H7 (cell line): ENCODE measurements around the gene EPHB4. TPM values are rescaled to one million over a fixed set of nuclear protein-coding genes. Genes with fewer than 3 reads are reported as not detected.

Experiments
- DNase-seq: peaks from one replicate; pipeline ENCODE4 v3.0.0; 2012
- H3K27me3 ChIP-seq: 2 replicates; pipeline ENCODE4 v1.6.0; 2011; ENCODE audit warnings: mild to moderate bottlenecking, low read length; ENCODE audit not compliant: control insufficient read depth, insufficient read depth
- H3K36me3 ChIP-seq: replicated peaks from 2 replicates; pipeline ENCODE4 v1.5.1; 2011; ENCODE audit warnings: low read length; ENCODE audit not compliant: control insufficient read depth, insufficient read depth
- H3K4me3 ChIP-seq: 2 replicates; pipeline ENCODE4 v1.5.1; 2011; ENCODE audit warnings: low read depth, mild to moderate bottlenecking, control low read depth, low read length, moderate library complexity; ENCODE audit not compliant: insufficient read depth
- total RNA-seq: library from RNA; depleted of rRNA; stranded (reverse); fragments of >200 nt; shearing (Covaris generic); gene quantifications from 2 replicates; pipeline ENCODE4 v1.2.3, GENCODE V29; 2014

EPHB4 gene
- total RNA-seq, 1 experiment from 2014 or later = 143 TPM

DNA sequence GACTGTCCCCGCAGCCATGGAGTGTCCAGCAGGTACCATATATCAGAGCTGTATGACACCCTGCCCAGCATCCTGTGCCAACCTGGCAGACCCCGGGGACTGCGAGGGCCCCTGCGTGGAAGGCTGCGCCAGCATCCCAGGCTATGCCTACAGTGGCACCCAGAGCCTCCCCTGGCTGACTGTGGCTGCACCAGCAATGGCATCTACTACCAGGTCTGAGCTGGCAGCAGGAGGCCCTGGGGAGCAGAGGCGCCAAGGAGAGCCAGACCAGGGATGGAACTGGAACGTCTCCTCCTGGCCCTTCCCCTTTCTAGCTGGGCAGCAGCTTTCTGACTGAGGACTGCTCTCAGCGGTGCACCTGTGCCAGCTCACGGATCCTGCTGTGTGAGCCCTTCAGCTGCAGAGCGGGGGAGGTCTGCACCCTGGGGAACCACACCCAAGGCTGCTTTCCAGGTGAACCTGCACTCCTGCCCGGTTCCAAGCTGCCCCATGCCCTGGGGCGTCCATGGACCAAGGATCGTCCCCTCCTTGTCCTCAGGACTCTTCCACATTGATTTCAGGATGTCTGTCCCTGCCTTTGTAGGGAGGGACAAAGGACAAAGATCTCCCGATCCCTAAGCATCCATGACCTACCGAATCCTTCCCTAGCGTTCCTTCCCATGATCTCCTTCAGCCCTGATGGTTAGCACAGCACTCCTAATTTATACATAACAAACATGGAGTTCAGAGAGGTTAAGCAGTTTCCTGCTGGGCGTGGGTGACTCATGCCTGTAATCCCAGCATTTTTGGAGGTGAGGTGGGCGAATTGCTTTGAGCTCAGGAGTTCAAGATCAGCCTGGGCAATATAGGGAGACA, 33.3 kb downstream of the EPHB4 start:
- no peaks in the 10 kb centered on the region for H3K36me3 ChIP-seq
- no peak overlapping the region for H3K4me3 ChIP-seq
- peak; percentile 72 for DNase-seq
- no peaks in the 10 kb centered on the region for H3K27me3 ChIP-seq

DNA sequence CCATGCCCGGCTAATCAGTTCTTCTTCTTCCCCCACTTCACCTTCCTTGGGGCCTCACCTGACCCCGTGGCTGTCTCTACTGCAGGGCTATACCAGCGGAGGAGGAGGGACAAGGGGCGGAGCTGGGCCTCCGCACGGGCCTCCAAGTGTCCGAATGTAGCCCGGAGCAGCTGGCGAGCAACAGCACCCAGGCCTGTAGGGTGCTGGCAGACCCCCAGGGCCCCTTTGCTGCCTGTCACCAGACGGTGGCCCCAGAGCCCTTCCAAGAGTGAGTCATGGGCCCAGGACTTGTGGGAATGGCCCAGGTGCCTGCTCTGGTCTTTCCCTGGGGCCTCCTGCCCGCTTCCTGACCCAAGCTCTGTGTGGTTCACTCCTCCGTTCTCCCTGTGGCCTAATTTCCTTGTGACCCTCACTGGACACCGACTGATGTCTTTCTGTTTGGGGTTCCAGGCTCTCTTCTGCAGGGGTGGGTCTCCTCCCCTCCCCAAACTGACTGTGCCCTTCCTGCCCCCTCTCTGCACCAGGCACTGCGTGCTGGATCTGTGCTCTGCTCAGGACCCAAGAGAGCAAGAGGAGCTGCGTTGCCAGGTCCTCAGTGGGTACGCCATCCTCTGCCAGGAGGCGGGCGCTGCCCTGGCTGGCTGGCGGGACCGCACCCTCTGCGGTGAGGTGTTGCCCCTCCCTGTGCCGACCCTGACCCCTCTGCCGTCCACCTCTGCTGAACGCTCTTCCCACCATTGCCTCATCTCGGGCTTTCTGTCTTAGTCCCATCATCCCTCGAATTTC, 35.2 kb downstream of the EPHB4 start:
- no peaks in the 10 kb centered on the region for H3K27me3 ChIP-seq
- H3K36me3 ChIP-seq = no peaks in the 10 kb centered on the region
- H3K4me3 ChIP-seq = no peak overlapping the region
- DNase-seq = peak; percentile 47

DNA sequence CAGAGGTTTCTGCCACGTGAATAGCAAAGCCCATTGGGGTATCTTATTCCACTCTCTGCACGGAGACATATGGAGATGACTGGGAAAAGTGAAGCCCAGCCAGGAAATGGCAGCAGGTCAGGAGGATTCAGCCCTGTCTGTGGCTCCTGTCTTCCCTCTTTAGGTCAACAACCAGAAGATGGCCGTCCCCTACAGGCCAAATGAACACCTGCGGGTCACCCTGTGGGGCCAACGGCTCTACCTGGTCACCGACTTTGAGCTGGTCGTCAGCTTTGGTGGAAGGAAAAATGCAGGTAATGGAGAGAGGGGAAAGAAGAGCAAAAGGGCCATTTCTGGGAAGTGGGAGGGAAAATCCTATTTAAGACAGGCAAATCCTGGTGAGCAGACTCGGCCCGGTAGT, 38.3 kb downstream of the EPHB4 start:
- Histone ChIP-seq H3K36me3 (no peaks in the 10 kb centered on the region), H3K27me3 (no peaks in the 10 kb centered on the region), H3K4me3 (no peak overlapping the region)
- peak; percentile 76 for DNase-seq

DNA sequence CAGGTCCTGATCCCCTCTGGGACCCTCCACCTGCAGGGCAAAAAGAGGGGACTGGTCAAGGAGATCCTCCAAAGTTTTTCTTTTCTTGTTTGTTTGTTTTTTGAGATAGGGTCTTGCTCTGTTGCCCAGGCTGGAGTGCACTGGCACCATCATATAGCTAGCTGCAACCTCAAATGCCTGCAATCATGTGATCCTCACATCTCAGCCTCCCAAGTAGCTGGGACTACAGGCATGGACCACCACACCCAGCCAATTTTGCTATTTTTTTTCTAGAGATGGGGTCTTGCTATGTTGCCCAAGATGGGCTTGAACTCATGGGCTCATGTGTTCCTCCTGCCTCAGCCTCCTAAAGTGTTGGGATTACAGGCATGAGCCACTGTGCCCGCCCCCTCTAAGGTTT, 41.0 kb downstream of the EPHB4 start:
- Histone ChIP-seq H3K27me3 (no peaks in the 10 kb centered on the region), H3K36me3 (no peaks in the 10 kb centered on the region), H3K4me3 (no peak overlapping the region)
- DNase-seq = no peak

DNA sequence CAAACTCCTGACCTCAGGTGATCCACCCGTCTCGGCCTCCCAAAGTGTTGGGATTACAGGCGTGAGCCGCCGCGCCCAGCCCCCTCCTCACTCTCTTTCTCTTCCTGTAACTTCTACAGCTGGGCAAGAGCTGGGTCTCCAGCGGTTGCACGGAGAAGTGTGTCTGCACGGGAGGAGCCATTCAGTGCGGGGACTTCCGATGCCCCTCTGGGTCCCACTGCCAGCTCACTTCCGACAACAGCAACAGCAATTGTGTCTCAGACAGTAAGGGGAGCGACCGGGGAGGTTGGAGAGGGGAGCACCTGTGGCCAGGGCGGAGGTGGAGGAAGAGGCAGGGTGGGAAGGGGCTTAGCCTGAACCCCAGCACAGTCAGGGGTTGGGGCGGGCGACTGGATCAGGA, 41.4 kb downstream of the EPHB4 start:
- no peaks in the 10 kb centered on the region for H3K36me3 ChIP-seq
- H3K4me3 ChIP-seq = no peak overlapping the region
- DNase-seq = peak; percentile 69
- no peaks in the 10 kb centered on the region for H3K27me3 ChIP-seq

DNA sequence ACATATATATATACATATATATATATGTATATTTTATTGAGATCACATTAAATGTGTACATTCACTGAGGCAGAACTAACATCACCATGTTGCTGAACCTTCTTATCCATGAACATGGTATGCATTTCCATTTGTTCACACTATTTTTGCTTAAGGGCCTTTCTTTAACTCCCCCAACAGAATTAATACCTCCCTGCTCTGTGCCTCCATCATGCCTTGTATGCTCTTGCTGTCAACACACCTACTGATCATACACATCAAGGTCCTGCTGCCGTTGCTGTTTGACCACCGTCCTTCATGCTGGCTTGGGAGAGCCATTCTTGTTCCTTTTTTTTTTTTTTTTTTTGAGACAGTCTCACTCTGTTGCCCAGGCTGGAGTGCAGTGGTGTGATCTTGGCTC, 43.5 kb downstream of the EPHB4 start:
- Histone ChIP-seq H3K27me3 (no peaks in the 10 kb centered on the region), H3K36me3 (no peaks in the 10 kb centered on the region)
- DNase-seq = no peak

DNA sequence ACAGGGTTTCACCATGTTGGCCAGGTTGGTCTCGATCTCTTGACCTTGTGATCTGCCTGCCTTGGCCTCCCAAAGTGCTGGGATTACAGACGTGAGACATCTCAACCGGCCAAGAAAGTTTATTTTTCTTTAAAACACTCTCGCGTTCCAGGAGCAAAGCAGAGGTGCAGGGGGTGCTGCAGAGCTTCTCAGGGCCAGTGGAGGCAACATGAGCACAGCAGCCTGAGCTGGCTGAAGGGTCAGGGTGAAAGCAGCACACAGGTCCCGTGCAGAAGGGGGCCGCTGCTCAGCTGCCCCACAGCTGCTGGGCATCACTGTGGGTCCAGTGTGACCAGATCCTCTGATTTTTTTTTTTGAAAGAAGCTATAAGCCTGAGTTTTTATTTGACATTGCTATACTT, 46.1 kb downstream of the EPHB4 start:
- DNase-seq = peak; percentile 63
- Histone ChIP-seq H3K36me3 (no peaks in the 10 kb centered on the region), H3K27me3 (no peaks in the 10 kb centered on the region), H3K4me3 (no peak overlapping the region)

More for the DNA sequence above, 43.5 kb downstream of the EPHB4 start:
- H3K4me3 ChIP-seq = no peak overlapping the region

DNA sequence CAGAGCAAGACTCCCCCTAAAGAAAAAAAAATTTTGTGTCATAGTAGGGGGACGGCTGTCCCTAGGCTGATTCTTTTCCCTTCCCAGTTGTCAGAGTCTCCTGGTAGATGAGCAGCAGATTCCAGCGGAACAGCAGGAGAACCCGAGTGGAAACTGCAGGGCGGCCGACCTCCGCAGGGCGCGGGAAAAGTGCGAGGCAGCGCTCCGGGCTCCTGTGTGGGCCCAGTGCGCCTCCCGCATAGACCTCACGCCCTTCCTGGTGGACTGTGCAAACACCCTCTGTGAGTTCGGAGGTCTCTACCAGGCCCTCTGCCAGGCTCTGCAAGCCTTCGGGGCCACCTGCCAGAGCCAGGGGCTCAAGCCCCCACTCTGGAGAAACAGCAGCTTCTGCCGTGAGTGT, 48.0 kb downstream of the EPHB4 start:
- peak; percentile 44 for DNase-seq
- no peaks in the 10 kb centered on the region for H3K36me3 ChIP-seq
- H3K4me3 ChIP-seq = no peak overlapping the region
- no peaks in the 10 kb centered on the region for H3K27me3 ChIP-seq

DNA sequence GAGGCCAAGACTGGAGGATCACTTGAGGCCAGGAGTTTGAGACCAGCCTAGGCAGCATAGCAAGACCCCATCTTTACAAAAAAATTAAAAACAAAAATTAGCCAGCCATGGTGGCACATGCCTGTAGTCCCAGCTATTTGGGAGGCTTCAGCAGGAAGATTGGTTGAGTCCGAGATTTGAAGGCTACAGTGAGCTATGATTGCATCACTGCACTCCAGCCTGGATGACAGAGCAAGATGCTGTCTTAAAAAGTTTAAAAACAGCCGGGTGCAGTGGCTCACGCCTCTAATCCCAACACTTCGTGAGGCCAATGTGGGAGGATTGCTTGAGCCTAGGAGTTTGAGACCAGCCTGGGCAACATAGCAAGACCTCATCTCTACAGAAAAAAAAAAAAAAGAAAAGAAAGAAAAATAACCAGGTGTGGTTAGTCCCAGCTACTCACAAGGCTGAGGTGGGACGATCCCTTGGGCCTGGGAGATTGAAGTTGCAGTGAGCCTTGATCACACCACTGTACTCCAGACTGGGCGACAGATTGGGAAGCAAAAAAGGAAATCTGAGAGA, 49.2 kb downstream of the EPHB4 start:
- no peak for DNase-seq
- no peak overlapping the region for H3K4me3 ChIP-seq
- no peaks in the 10 kb centered on the region for H3K36me3 ChIP-seq
- no peaks in the 10 kb centered on the region for H3K27me3 ChIP-seq

DNA sequence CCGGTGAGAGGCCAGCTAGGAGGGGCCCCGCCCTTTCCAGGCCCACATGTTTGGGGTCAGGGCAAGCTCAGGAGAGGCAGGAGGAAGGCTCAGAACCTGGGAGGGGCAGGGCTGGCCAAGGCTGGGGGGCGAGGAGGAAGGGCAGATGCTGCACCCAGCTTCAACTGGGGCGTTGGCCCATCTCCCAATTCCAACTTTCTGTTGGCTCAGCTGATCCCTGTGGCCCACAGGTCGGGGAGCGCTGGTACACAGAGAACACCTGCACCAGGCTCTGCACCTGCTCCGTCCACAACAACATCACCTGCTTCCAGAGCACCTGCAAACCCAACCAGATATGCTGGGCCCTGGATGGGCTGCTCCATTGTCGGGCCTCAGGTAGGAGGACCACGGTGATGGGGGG, 53.8 kb downstream of the EPHB4 start:
- Histone ChIP-seq H3K4me3 (no peak overlapping the region), H3K36me3 (no peaks in the 10 kb centered on the region), H3K27me3 (no peaks in the 10 kb centered on the region)
- no peak for DNase-seq

DNA sequence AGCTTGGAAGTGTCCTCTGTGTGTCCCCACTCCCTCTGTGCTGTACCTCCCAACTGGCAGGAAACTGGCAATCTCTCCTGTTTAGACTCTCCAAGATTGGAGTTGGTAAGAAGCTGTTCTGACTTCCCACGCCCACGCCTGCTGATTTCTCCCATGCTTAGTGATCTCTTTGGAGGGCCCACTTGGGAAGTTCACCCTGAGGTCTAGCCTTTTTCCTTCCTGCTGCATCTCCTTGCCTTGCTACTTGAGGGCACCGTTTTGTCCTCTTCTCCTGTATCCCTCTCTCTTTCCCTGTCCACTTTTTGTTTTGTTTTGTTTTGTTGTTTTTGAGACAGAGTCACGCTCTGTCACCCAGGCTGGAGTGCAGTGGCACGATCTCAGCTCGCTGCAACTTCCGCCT, 58.5 kb downstream of the EPHB4 start:
- Histone ChIP-seq H3K27me3 (no peaks in the 10 kb centered on the region), H3K4me3 (no peak overlapping the region), H3K36me3 (no peaks in the 10 kb centered on the region)
- DNase-seq = no peak

DNA sequence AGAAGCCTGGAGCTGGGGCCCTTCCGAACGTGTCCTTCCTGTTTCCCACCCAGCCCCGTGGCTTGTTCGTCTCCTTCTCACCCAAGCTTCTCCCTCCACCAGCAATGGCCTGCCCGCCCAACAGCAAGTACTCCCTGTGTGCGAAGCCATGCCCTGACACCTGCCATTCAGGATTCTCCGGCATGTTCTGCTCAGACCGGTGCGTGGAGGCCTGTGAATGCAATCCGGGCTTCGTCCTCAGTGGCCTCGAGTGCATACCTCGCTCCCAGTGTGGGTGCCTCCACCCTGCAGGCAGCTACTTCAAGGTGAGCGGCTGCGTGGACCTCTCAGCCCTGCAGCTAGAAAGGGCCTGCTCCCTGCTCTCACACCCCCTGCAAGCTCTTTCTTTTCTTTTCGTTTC, 62.1 kb downstream of the EPHB4 start:
- H3K27me3 ChIP-seq = no peaks in the 10 kb centered on the region
- no peak for DNase-seq
- H3K4me3 ChIP-seq = no peak overlapping the region
- H3K36me3 ChIP-seq = no peaks in the 10 kb centered on the region

DNA sequence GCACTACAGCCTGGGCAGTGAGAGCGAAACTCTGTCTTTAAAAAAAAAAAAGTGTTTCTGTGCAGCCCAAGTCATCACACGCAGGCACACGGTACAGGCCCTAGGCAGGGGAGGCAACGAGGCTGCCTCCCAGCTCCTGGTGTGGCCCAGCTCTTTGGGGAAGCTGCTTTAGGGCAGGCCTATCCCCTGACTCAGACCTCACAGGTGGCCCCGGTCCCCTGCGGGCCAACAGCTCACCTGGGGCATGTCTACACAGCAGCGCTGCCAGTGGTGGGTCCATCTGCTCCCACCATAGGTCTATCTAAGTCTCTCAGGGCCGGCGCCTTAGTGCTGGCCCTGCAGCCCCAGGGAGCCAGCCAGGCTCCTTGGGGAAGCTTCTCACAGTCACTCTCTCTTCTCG, 62.5 kb downstream of the EPHB4 start:
- no peaks in the 10 kb centered on the region for H3K27me3 ChIP-seq
- no peaks in the 10 kb centered on the region for H3K36me3 ChIP-seq
- no peak overlapping the region for H3K4me3 ChIP-seq
- DNase-seq = peak; percentile 49

DNA sequence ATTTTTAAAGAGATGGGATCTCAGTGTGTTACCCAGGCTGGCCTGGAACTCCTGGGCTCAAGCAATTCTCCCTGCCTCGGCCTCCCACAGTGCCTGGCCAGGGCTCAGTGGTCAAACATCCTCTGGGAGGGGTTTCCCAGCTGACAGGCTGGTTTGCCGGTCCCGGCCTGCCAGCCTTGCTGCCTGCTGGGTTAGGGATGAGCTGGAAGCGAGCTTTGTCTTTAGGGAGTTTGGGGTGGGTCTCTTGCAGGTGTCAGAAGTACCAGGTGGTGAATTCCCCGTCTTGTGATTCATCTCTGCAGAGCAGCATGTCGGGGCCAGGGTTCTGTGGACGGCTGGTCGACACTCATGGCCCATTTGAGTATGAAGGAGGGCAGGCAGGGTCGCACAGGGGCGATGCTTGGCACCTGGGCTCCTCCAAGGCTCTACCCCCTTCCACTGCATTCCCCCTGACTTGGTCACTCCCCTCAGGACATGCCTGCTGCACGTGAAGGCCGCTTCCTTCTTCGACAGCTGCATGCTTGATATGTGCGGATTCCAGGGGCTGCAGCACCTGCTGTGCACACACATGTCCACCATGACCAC, 63.7 kb downstream of the EPHB4 start:
- H3K27me3 ChIP-seq = no peaks in the 10 kb centered on the region
- H3K36me3 ChIP-seq = no peaks in the 10 kb centered on the region
- DNase-seq = peak; percentile 83
- no peak overlapping the region for H3K4me3 ChIP-seq
